GM19397 (cell line): ENCODE measurements around the gene TRMT11.
A peak's percentile ranks its signal among the peaks of the same experiment; 100 is the strongest.
"Not testable (repeated sequence)": the region's sequence is repeated elsewhere in the genome, so short reads cannot be mapped to it uniquely, and the experiment has no call there.

Experiments
- ATAC-seq: cut with Tn5 transposase; IDR thresholded peaks from one replicate; pipeline ENCODE4 v1.9.1; 2021; ENCODE audit warnings: mild to moderate bottlenecking, moderate library complexity; ENCODE audit not compliant: unreplicated experiment

The TRMT11 gene

DNA sequence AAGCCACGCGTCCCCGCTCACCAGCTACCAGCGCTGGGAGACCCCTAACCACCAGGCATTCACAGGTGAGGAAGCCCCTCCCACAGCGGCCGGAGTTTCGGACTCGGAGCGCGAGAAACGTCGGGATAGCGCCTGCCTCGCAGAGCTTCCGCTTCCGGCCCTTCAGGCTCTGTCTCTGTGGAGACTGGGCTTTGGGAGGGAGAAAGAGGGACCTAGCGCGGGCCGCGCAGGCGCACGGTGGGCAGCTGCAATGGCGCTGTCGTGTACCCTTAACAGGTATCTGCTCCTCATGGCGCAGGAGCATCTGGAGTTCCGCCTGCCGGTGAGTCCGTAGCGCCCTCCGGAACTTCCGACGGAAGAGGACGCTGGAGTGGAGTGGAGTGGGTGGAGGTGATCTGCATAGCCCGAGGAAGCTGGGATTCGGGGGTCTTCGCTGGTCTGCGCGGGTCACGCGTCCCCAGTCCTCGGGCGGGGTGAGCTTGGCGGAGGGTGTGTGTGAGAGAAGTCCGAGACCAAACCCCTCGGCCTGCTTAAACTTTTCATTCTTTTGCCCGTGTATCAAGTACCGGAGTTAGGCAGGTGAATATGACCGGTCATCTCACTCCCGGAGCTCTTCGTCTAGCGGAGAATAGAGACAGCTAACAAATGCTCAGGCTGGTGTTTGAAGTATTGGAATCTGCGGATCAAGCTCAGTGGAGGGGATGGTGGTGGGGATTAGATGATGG is at the start of gene TRMT11:
TSS of gene TRMT11 (plus strand) at position 240 of the 725 bp plus-strand sequence. CDS start at position 251, 11 bp downstream.
- peak; percentile 98 for ATAC-seq

DNA sequence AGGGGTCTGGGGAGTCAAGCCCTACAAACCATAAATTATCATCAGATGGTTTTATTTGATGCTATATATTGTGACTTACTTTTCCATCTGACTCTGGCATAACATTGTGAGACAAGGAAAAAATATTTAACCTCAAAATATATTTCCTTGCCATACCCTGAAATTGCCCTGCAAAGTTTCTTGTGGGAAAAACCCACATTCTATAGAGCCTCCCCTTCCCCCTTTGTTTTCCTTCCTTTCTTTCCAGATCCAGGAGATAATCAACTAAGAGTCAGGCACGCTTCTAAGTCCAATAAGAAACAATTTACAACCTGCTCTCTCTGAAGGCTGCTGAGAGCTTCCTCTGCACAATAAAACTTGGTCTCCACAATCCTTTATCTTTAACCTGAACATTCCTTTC is 47.3 kb upstream of the TRMT11 start:
- no peak for ATAC-seq

DNA sequence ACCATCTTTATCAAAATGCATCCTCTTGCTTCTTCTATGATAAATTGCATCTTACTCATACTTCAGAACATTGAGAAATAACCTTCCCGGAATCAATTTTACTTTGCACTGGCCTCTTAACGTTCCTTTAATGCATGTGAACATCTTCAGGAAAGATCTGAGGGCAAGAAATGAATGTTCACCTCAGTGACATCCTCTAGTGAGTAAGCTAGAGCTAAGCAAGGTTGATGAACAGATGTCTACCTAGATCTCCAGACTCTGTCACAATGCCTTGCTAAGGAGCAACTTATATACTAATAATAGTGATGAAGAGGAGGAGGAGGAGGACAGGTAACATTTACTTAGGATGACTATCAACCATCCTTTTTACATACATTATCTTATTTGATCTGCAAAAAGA is 46.5 kb upstream of the TRMT11 start:
- ATAC-seq = no peak

DNA sequence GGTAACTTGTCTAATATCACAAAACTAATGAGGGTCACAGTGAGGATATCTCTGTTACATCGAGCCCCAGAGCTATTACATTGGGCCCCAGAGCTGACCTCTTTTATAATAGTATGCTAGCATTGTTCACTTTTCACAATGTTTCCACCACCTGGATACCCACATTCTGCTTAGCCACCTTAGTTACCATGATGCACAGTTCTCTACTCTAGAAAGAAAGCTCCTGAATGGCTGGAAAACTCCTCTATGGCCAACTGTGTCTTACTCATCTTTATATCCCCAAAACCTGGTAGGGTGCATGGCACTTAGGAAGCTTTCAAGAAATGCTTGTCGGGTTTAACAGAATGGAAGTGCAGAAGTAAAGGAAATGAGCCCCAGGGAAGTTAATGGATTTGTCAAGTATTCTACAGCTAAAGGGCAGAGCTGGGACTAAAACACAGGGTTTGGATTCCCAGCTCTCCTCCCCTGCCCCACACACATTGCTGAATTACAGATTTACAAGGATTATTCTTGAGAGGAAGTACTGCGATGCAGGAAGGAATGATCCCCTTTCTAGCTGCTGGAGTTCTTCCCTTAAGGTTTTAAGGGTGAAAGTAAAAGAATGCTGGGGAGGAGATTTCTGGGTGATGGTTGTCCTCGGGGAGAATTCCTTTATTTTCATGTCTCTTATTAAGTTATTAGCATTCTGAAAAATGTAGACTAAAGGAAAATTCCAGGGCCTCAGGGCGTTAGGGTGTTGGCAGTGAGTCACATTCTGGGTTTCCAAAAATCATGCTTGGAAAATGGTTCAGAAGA is 45.9 kb upstream of the TRMT11 start:
- no peak for ATAC-seq

DNA sequence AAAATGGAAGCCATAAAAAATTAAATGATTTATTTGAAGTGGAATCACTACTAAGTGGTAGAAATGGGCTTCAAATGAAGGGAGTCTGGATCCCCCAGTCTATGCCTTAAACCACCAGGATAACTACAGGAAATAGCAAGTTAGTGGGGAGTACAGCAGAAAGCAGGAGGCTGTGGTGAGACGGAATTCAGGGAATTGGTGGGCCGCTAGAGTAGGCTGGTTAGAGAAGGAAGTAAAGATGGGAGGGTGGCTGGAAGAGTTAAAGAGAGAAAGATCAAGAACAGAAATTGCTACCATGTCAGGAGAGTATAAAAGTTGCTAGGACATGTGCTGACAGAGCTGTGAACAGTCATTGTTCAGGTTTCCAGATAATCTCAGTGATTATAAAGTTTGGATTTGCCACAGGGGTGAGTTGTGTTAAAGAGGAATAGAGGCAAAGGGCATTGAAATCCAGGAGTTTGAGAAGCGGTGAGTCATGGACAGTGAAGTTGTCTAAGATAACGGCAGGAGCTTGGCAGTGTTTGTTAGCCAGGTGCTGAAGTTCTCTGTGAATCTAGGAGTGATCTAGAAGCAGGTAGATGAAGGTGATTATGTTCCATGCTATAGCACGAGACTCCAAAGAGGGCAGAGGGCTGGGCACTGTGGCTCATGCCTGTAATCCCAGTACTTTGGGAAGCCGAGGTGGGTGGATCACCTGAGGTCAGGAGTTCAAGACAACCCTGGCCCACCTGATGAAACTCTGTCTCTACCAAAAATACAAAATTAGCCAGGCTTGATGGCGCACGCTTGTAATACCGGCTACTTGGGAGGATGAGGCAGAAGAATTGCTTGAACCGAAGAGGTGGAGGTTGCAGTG is 43.4 kb upstream of the TRMT11 start:
- ATAC-seq = no peak

DNA sequence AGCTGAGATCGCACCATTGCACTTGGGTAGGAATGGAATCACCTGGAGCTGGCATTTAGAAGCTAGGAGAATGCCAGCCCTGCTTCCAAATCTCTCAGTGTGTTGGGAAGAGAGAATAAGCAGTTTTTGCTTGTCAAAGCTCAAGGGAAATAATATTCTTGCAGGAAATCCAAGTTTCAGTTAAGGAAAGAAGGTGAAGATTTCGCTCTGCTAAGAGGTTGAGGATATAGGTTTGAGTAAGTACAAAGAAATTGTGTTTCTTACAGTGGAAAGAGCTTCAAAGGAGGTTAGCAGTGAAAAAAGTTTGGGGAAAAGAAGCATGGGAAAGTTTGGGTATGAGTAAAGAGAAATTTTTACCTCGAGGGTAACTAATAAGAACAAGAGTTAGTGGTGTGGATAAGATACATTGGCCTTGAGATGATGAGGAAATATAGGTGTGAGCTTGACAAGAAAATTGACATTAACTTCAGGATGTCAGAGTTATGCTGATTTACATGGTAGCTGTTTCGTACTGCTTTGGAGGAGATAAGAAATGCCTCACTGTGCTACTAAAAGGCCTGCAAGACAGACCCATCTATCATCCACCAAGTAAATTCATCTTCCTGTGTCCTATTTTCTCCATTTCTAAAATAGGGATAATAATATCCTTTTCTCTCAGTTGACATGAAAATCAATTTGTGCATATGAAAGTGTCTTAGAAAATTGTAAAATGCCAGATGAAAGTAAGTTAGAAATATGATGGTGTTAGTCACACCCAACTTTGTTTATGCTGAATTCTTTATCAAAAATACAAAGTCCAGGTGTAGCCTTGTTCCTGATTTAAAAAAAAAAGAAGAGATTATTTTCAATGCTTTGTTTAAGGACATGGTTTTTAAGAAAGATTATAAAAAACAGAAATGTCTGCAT is 42.6 kb upstream of the TRMT11 start:
- ATAC-seq = no peak

DNA sequence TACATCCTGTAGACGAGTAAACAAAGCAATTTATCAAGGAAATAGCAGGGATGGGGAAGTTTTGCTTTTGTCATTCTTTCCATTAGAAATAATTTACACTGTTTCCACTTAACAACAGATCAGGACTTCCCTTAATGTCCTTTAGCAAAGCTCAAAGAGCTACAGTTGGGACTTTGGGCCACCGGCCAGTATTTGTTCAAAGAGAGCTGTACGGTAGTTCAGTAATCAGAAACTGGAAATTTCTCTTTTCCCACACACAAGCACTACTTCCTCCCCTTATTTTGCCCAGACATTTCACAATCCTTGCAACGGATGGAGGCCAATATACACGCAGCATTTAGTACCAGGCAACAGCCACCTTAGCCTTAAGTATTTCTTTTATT is 41.9 kb upstream of the TRMT11 start:
- no peak for ATAC-seq

DNA sequence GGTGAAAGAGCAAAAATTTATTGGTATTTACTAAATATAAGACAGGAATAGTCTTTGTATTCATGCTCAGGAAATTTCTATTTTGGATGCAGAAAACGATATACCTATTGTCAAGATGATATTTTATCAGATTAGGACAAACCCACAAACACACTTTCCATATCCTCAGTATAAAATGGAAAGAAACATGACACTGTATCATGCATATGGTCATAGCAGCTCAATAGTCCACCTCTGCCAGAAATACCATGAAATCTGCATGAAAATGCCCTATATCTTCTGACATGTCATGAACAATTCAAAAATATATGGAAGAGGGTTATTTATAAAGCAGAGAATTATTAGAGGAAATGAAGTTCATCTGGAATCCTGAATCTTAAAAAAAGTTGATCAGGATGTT is 41.4 kb upstream of the TRMT11 start:
- no peak for ATAC-seq

DNA sequence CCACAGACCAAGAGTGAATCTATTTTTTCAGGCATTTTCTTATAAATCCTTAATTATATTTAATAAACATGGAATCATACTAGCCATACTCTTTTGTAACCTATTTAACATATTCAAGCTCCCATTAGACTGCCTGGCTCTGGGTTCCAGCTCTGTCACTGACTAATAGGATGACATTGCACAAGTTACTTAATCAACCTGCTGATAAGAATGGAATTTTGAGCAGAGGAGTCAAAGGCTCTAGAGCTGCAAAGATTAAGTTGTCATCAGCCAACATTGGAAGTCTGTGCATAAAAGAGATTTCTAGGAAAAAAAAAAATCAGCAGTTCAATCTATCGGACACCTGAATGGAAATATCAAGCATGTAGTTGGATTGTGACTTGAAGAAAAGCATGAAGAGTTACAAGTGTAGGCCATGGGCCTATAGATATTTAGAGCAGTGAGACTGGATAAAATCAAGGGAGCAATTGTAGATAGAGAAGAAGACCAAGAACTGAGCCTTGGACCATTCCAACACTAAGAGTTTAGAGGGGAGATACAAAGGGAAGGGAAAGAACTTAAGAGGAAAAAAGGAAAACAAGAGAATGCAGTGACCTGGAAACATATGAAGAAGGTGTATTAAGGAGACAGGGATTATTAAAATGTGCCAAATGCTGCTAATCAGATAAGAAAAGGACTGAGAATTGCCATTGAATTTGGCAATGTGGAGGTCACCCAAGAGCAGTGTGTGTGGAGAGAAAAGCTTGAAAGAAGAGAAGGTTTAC is 40.8 kb upstream of the TRMT11 start:
- no peak for ATAC-seq

DNA sequence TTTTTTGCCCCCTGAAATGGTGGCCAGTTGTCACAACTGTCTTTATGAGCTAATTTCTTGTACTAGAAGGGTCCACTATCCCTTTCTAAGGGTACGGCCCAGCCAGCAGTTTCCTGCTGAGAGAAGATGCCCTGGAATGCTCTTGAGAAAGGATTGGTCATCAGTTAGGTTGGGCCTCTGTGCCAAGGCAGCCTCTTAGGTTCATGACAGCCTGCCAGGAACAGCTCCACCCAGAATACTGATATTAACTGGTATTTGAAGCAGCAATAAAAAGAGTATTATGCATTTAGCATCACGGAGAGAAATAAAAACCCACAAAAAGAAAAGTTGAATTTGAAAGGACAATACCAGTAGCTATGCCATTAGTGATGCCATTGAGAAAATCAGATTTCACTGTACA is 38.7 kb upstream of the TRMT11 start:
- no peak for ATAC-seq

DNA sequence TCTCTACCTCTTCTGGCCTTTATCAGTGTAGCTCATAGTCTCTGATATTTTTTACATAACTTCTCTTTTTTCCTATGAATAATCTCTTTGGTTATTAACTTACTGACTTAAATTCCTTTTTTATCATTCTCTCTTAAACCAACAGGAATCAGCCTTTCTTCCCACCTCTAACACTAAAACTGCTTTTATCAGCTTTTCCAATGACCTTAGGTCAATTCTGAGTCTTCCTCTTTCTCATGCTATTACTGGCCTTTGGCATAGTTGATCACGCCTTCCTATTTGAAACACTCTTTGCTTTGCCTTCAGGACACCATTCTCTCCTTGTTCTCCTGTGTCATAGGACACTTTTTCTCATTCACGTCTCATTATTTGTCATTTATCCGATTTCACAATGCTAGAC is 37.9 kb upstream of the TRMT11 start:
- ATAC-seq = no peak

DNA sequence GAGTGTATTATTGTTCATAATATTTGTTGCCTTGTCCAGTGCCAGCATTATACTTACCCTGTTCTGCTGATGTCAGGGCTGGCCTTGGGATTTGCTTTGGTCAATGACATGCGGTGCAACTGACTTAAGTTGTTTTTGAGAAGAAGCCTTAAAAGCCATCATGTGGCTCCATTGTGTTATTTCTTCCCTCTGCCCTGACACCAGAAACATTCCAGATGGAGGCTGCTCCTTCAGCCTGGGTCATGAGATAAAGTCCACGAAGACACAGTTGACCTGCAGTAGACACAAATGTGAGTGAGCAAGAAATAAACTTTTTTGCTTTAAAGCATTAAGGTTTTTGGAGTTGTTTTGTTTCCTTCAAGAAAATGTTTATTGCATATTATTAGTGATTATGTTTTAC is 37.3 kb upstream of the TRMT11 start:
- no peak for ATAC-seq

DNA sequence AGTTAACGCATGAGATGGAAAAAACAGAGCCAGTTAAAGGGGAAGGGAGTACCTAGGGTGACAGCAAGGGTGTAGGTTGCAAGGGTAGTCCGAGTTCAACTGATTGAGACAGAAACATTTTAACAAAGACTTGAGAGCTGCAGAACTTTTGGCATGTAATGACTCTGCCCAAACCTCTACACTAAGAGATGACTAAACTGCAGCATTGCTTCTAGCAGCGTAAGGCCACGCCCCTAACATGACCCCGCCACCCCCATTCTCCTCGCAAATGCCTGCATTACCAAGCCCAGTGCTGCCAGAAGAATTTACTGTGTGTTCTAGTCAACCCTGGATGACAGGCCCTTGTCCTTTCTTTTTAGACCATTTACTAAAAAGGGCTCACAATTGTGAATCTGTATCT is 36.0 kb upstream of the TRMT11 start:
- no peak for ATAC-seq

DNA sequence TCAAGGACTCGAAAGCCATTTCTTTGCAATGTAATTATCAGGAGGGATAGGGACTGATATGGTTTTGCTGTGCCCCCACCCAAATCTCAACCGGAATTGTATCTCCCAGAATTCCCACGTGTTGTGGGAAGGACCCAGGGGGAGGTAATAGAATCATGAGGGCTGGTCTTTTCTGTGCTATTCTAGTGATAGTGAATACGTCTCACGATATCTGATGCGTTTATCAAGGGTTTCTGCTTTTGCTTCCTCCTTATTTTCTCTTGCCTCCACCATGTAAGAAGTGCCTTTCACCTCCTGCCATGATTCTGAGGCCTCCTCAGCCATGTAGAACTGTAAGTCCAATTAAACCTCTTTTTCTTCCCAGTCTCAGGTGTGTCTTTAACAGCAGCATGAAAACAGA is 35.6 kb upstream of the TRMT11 start:
- not testable (repeated sequence) for ATAC-seq

DNA sequence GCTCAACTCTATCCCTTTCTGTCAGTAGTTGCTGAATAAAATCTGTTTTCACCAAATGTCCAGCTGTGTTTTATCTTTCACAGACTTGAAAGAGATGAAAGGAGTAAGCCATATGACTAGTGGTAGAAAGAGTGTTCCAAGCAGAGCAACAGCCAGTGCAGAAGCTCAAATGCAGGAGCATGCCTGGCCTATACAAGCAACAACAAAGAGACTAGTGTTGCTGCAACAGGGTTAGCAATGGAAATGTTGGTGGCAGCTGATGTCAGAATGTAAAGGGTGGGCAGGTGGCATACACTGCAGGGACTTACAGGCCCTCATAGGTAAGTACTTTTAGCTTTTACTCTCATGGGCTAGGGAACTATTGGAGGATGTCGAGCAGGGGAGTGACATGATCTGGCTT is 35.0 kb upstream of the TRMT11 start:
- ATAC-seq = no peak

DNA sequence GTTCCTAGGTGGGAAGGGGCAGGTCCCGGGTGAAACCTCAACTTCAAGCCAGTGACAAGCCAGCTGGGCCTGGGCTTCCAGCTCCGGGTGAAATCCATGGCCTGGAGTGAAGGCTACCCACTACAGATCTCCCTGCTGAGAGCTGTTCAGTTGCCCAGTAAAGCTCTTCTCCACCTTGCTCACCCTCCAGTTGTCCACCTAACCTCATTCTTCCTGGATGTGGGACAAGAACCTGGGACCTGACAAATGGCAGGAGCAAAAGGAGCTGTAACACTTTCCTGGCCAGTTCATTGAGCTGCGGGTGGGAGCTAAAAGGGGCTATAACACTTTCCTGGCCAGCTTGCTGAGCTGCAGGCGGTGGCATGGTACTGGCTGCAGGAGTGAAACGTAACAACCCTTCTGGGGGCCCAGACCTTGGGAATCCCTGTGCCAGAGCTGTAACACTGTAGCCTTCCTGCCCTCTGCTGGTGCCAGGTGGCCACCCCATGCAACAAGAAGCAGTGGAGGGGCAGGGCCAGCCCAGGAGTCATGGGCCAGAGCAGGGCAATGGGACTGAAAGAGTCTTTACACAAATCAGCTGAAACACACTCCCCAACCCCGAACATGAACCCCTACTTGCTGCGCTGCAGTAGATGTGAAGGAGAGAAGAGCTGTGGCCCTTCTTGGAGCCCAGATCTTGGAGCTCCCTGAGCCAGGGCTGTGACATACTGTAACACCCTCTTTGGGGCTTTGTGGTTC is 33.4 kb upstream of the TRMT11 start:
- no peak for ATAC-seq

DNA sequence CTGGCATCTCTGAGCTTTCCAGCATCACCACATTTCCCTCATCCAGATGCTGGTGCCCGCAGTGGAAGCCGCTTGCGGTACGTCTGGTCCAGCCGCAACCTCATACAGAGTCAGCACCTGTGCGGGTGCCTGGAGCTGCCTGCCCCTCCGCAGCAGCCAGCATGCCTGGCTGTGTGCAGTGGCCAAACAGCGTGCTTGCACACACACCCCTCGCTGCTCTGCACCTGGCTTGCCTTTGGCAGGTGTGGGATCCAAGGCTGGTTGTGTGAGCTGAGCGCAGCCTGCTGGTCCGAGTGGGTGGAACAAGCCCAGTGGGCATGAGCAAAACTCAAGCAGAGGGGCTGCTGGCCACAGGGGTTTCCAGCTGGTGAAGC is 32.9 kb upstream of the TRMT11 start:
- no peak for ATAC-seq

DNA sequence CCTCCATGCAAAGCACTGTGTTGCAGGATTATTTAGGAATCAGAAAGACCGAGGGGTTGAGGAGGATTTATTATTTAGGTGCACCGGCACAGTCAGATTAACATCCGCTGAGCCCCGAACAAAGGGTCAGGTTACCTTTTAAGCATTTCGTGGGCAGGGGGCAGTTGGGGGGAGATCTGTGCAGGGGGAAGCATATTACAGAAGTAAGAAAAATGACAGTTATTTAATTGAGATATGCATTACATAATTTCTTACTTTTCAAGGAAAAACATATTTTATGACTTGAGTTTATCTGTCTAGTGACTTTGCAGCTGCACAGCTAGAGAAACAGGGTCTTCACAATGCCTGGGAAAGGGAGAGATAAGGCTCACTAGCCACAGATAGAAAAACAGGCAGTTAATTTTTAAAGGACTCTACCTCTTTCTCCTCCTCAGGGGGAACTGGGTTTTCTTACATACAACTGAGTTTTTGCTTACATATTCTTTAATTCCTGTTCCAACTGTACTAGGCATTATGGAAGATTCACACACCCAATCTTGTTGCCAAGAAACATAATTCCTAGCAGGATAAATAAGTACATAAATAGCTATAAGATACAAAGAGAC is 31.5 kb upstream of the TRMT11 start:
- no peak for ATAC-seq

DNA sequence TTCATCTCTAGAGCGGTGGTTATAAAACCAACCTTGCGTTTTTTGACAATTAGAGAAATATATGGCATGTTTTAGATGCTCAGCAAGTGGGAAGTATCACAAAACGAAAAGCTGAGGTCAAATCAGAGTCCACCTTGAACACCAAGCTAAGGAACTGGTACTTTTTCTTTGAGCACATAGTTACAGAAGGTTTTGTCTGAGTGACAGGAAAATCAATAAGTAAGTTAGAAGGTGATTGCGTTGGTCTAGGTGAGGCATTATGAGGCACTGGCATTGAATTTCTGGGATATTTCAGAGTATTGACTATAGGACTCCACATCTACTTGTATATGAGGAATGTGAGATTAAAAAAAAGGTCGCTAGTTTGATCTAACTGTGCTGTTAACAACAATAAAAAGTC is 30.4 kb upstream of the TRMT11 start:
- ATAC-seq = no peak
